HepG2 (cell line): ENCODE measurements around the gene CNTFR. TPM values are rescaled to one million over a fixed set of nuclear protein-coding genes. Genes with fewer than 3 reads are reported as not detected.
A peak's percentile ranks its signal among the peaks of the same experiment; 100 is the strongest.

Experiments used
- ATAC-seq: fragments of 200-7000 bp; cut with Tn5 transposase; 3 replicates; pipeline ENCODE4 v1.9.1; 2020; ENCODE audit warnings: mild to moderate bottlenecking, moderate library complexity
- BruUV-seq: library from RNA; stranded (reverse); fragments of 400-500 nt; replicated peaks from 2 replicates; lab custom pipeline; 2021; lab: Mats Ljungman, UMichigan
- CTCF ChIA-PET: fragments of 300-600 bp; formaldehyde crosslinking; extraction: SDS; loops from one replicate; lab custom pipeline; 2021; ENCODE audit warnings: low total read pairs, inconsistent platforms, low intra/inter-chr PET ratio; lab: Yijun Ruan, JAX
- POLR2A ChIA-PET: fragments of 350-600 bp; sonication (Branson Sonifier 250); formaldehyde crosslinking; loops from one replicate; lab custom pipeline; 2020; ENCODE audit warnings: antibody characterized with exemption, inconsistent platforms; lab: Yijun Ruan, JAX
- DNase-seq: peaks from one replicate; pipeline ENCODE4 v3.0.0-alpha.2; 2015; ENCODE audit warnings: low spot score
- FAIRE-seq: peaks from 3 replicates; lab custom pipeline; 2011; peaks lifted over from hg19 to GRCh38; lab: Jason Lieb, UNC
- H2AFZ ChIP-seq: one replicate; pipeline ENCODE4 v1.6.1; 2011; ENCODE audit warnings: low read length, inconsistent platforms
- H3K27ac ChIP-seq: fragments of 300-600 bp; 3 replicates; pipeline ENCODE4 v1.8.0; 2011; ENCODE audit warnings: mixed run types, mild to moderate bottlenecking, mixed read lengths, low read length, inconsistent platforms; ENCODE audit not compliant: insufficient read depth; ENCODE audit errors: extremely low read length
- H3K27me3 ChIP-seq, 2 experiments: fragments of 200-600 bp in 1 of 2; 2 replicates in 1 of 2; 3 replicates in 1 of 2; pipeline versions ENCODE4 v1.6.0 to v1.8.0; 2011; ENCODE audit warnings: low read length in 2 of 2, mild to moderate bottlenecking in 2 of 2, moderate library complexity in 2 of 2, inconsistent platforms in 1 of 2; ENCODE audit not compliant: insufficient read depth in 2 of 2, control insufficient read depth in 1 of 2
- H3K36me3 ChIP-seq, 2 experiments: fragments of 200-600 bp in 1 of 2; replicated peaks in 1 of 2; 2 replicates in 1 of 2; 3 replicates in 1 of 2; pipeline versions ENCODE4 v1.5.1 to v1.8.0; 2011; ENCODE audit warnings: low read length in 2 of 2, inconsistent platforms in 1 of 2; ENCODE audit not compliant: insufficient read depth in 2 of 2, control insufficient read depth in 1 of 2
- H3K4me1 ChIP-seq: 2 replicates; pipeline ENCODE4 v1.5.1; 2012; ENCODE audit warnings: low read length, inconsistent platforms; ENCODE audit not compliant: insufficient read depth
- H3K4me2 ChIP-seq: 2 replicates; pipeline ENCODE4 v1.6.0; 2011; ENCODE audit warnings: low read depth, low read length, inconsistent platforms
- H3K4me3 ChIP-seq, 3 experiments: fragments of 200-600 bp in 1 of 3; sonication (generic), shearing (Covaris generic) in 1 of 3; replicated peaks in 1 of 3; 2 replicates each; pipeline ENCODE4 v1.5.1; 2011 to 2016; ENCODE audit warnings: low read length in 3 of 3, inconsistent platforms in 2 of 3, low read depth in 2 of 3, mild to moderate bottlenecking in 2 of 3, control low read depth in 1 of 3, mixed read lengths in 1 of 3; ENCODE audit not compliant: insufficient read depth in 1 of 3
- H3K79me2 ChIP-seq: one replicate; pipeline ENCODE4 v1.6.1; 2011; ENCODE audit warnings: low read length, inconsistent platforms; ENCODE audit not compliant: insufficient read depth
- H3K9ac ChIP-seq: 2 replicates; pipeline ENCODE4 v1.6.0; 2011; ENCODE audit warnings: mild to moderate bottlenecking, low read depth, low read length, inconsistent platforms; ENCODE audit not compliant: insufficient read depth
- H3K9me3 ChIP-seq: 2 replicates; pipeline ENCODE4 v1.5.1; 2012; ENCODE audit warnings: mild to moderate bottlenecking, low read length
- H4K20me1 ChIP-seq: 2 replicates; pipeline ENCODE4 v1.6.0; 2011; ENCODE audit warnings: inconsistent platforms, mild to moderate bottlenecking, low read length, moderate library complexity; ENCODE audit not compliant: insufficient read depth
- ARID4A ChIP-seq: sonication (generic); formaldehyde crosslinking; IDR thresholded peaks from 2 replicates; pipeline ENCODE4 v1.5.0; 2020; ENCODE audit warnings: mild to moderate bottlenecking, missing genetic modification reagents, borderline replicate concordance
- ATF3 ChIP-seq: sonication (generic); formaldehyde crosslinking; IDR thresholded peaks from 2 replicates; pipeline ENCODE4 v1.4.0; 2020; ENCODE audit warnings: missing genetic modification reagents
- CREB1 ChIP-seq, 2 experiments: fragments of 450-650 bp in 1 of 2; IDR thresholded peaks; 2 replicates each; pipeline ENCODE4 v1.6.1; 2016 to 2017; ENCODE audit warnings: control low read depth in 1 of 2, mild to moderate bottlenecking in 1 of 2, missing compliant biosample characterization in 1 of 2, missing genetic modification characterization in 1 of 2
- FOXA1 ChIP-seq, 2 experiments: fragments of 450-650 bp in 1 of 2; sonication (generic) in 1 of 2; formaldehyde crosslinking in 1 of 2; IDR thresholded peaks; 2 replicates each; pipeline versions ENCODE4 v1.4.0 to v1.6.1; 2016 to 2020; ENCODE audit warnings: missing genetic modification reagents in 1 of 2
- HINFP ChIP-seq: sonication (generic); formaldehyde crosslinking; IDR thresholded peaks from 2 replicates; pipeline ENCODE4 v1.4.0; 2020; ENCODE audit warnings: low read depth, mild to moderate bottlenecking, missing genetic modification reagents
- KMT2A ChIP-seq: sonication (generic); formaldehyde crosslinking; IDR thresholded peaks from 2 replicates; pipeline ENCODE4 v1.4.0; 2020; ENCODE audit warnings: missing genetic modification reagents
- MBNL3 ChIP-seq: fragments of 250-450 bp; sonication (Bioruptor Pico); conservative IDR thresholded peaks from 2 replicates; pipeline ENCODE4 v1.8.0; 2022; ENCODE audit warnings: mild to moderate bottlenecking, inconsistent platforms
- RBM22 ChIP-seq: fragments of 200-400 bp; formaldehyde crosslinking; optimal IDR thresholded peaks from 2 replicates; pipeline ENCODE3; 2017; ENCODE audit warnings: mild to moderate bottlenecking, low read length, moderate library complexity
- TEAD3 ChIP-seq: optimal IDR thresholded peaks from 2 replicates; pipeline ENCODE3; 2016; ENCODE audit warnings: borderline replicate concordance
- THYN1 ChIP-seq: sonication (generic); formaldehyde crosslinking; IDR thresholded peaks from 2 replicates; pipeline ENCODE4 v1.8.1; 2023; ENCODE audit warnings: low read depth, mild to moderate bottlenecking, moderate library complexity, missing genetic modification reagents, borderline replicate concordance
- TOPORS ChIP-seq: sonication (generic); formaldehyde crosslinking; IDR thresholded peaks from 2 replicates; pipeline ENCODE4 v1.8.0; 2023; ENCODE audit warnings: mild to moderate bottlenecking, missing genetic modification reagents
- TRIM24 ChIP-seq: sonication (generic); formaldehyde crosslinking; IDR thresholded peaks from 2 replicates; pipeline ENCODE4 v1.8.0; 2022; ENCODE audit warnings: mild to moderate bottlenecking, missing genetic modification reagents
- ZBTB8A ChIP-seq: sonication (generic); formaldehyde crosslinking; IDR thresholded peaks from 2 replicates; pipeline ENCODE4 v1.4.0; 2020; ENCODE audit warnings: mild to moderate bottlenecking, low read depth, missing genetic modification reagents, borderline replicate concordance
- ZNF264 ChIP-seq: sonication (generic); formaldehyde crosslinking; IDR thresholded peaks from 2 replicates; pipeline ENCODE4 v1.4.0; 2020; ENCODE audit warnings: missing genetic modification reagents
- ZNF691 ChIP-seq: sonication (generic); formaldehyde crosslinking; IDR thresholded peaks from 2 replicates; pipeline ENCODE4 v1.4.0; 2020; ENCODE audit warnings: missing genetic modification reagents, low read depth, mild to moderate bottlenecking, borderline replicate concordance
- WGBS: methylation state at CpG from one replicate; pipeline ENCODE4 v1.1.6; 2017; ENCODE audit warnings: low lambda C conversion rate; 5-methylcytosine and 5-hydroxymethylcytosine counted together
- in situ Hi-C: cut with HindIII; loops from 2 replicates; pipeline ENCODE4 v1.10.0; 2017; ENCODE audit warnings: low pct_unique_long_range_greater_than_20kb; ENCODE audit not compliant: extremely low pct_ligation_motif_present
- intact Hi-C: fragments of 100-400 bp; cut with micrococcal nuclease; formaldehyde crosslinking; loops from one replicate; pipeline ENCODE4 v1.10.0; 2022; ENCODE audit not compliant: unreplicated experiment
- polyA plus RNA-seq, 8 experiments: library from polyadenylated mRNA; depleted of rRNA in 3 of 8; stranded (reverse) in 7 of 8; unstranded in 1 of 8; fragments of >200 nt; fragmentation: Illumina TruSeq in 4 of 8; extraction: Trizol in 4 of 8; gene quantifications; 2 replicates each; pipeline versions ENCODE4 v1.2.1 to v1.2.3, GENCODE V29; 2011 to 2016; ENCODE audit warnings: low read depth in 4 of 8, missing spikeins in 1 of 8, mixed read lengths in 1 of 8; ENCODE audit not compliant: insufficient read depth in 1 of 8
- total RNA-seq, 5 experiments: library from RNA; depleted of rRNA; stranded (reverse); fragments of >200 nt; fragmentation: Illumina TruSeq; extraction: Trizol; gene quantifications; 2 replicates each; pipeline ENCODE4 v1.2.3, GENCODE V29; 2016; ENCODE audit warnings: low read depth in 1 of 5

Gene CNTFR
- total and polyA plus RNA-seq, 2 of the 13 experiments (the other 11 are each of a cell fraction or from before 2014, with no cell fraction given): not detected

GRCh38 chr9:34633166-34633565 lies 43.6 kb upstream of the CNTFR start (continued):
- TF ChIP-seq HINFP (no peak), ZBTB8A (CRISPR knock-in tag) (no peak), KMT2A (CRISPR knock-in tag) (no peak), THYN1 (CRISPR knock-in tag) (no peak), ZNF264 (CRISPR knock-in tag) (no peak), RBM22 (no peak), ZNF691 (no peak), ATF3 (CRISPR knock-in tag) (no peak)
- TF ChIP-seq, all 625 proteins: peak for 0

GRCh38 chr9:34630402-34631154 lies 41.1 kb upstream of the CNTFR start:
- peak overlapping the region in 1 of 3 experiments; percentile 3; a peak in 1 of 6 replicates for H3K4me3 ChIP-seq
- ChIA-PET POLR2A (interaction anchor here (1.5 to 2.0 kb wide), 2 partner anchors 11 to 17 kb away, joined by 4 to 9 read pairs; partner anchors contain the start of gene DCTN3), CTCF (interaction anchor here (4.5 kb wide), 1 partner anchor 17 kb away, joined by 54 read pairs; the partner anchor contains the start of gene RPP25L)
- FAIRE-seq (peak; percentile 94), DNase-seq (peak; percentile 48), ATAC-seq (peak; percentile 66)
- intact Hi-C loops (no loop called here), in situ Hi-C loops (no loop called here)
- H4K20me1 ChIP-seq: no peaks in the 10 kb centered on the region
- no peak overlapping the region for H3K9ac ChIP-seq
- WGBS: 10% methylated on average over 5 of the region's 5 CpGs
- no peak overlapping the region for H2AFZ ChIP-seq
- H3K27ac ChIP-seq: no peak overlapping the region
- H3K4me1 ChIP-seq: peaks cover 46% of the 10 kb centered on the region
- H3K79me2 ChIP-seq: peaks cover under 1% of the 10 kb centered on the region
- H3K4me2 ChIP-seq: peak overlapping the region; percentile 52
- H3K27me3 ChIP-seq: peaks cover 2 to 20% of the 10 kb centered on the region in 2 experiments; a peak in 3 of 5 replicates
- no TSS peak for BruUV-seq
- H3K36me3 ChIP-seq: peaks cover 3 to 4% of the 10 kb centered on the region in 2 experiments; a peak in 3 of 5 replicates
- no peaks in the 10 kb centered on the region for H3K9me3 ChIP-seq
- TF ChIP-seq TRIM24 (CRISPR knock-in tag): no peak
- no peak for TF ChIP-seq MBNL3 (CRISPR knock-in tag)
- TF ChIP-seq TEAD3 (CRISPR knock-in tag): peak; percentile 44
- TF ChIP-seq TOPORS (CRISPR knock-in tag): no peak
- TF ChIP-seq ARID4A (CRISPR knock-in tag): peak; percentile 18; the same call in 1 of the 2 replicates
- no peak for TF ChIP-seq CREB1 (IDR thresholded peaks at IDR 0.05)
- TF ChIP-seq CREB1 (CRISPR knock-in tag; IDR thresholded peaks at IDR 0.05): no peak
- TF ChIP-seq FOXA1 (IDR thresholded peaks at IDR 0.05): no peak
- 0 out of 2 replicates have a peak, but pooled peaks have one; percentile 6 for TF ChIP-seq FOXA1 (CRISPR knock-in tag; IDR thresholded peaks at IDR 0.05)
